Tibial artery (tissue), 4 donors: ENCODE measurements around the gene SLC2A9.
"Not testable (repeated sequence)": the region's sequence is repeated elsewhere in the genome, so short reads cannot be mapped to it uniquely, and the experiment has no call there.

ENCODE experiments used
- DNase-seq, 2 donors: peaks; one replicate each; pipeline ENCODE4 v3.0.0-alpha.2; 2019
- H3K27ac ChIP-seq, 2 donors: fragments of 200-600 bp; sonication (generic) in 1 of 2; 1 replicate in 1 of 2; 2 replicates in 1 of 2; pipeline ENCODE4 v1.5.1; 2018 to 2019; ENCODE audit warnings: mild to moderate bottlenecking in 1 of 2
- H3K27me3 ChIP-seq, 2 donors: fragments of 200-600 bp; sonication (generic) in 1 of 2; one replicate each; pipeline versions ENCODE4 v1.5.1 to v1.6.0; 2016 to 2019
- H3K36me3 ChIP-seq, 3 donors: fragments of 200-600 bp; sonication (generic) in 2 of 3; one replicate each; pipeline ENCODE4 v1.5.1; 2016 to 2019; ENCODE audit warnings: mild to moderate bottlenecking in 2 of 3
- H3K4me1 ChIP-seq, 4 donors: fragments of 200-600 bp; sonication (generic) in 2 of 4; 1 replicate in 3 of 4; 2 replicates in 1 of 4; pipeline ENCODE4 v1.5.1; 2016 to 2019
- H3K4me3 ChIP-seq, 2 donors: fragments of 200-600 bp; sonication (generic) in 1 of 2; 1 replicate in 1 of 2; 2 replicates in 1 of 2; pipeline ENCODE4 v1.5.1; 2018 to 2019; ENCODE audit warnings: mild to moderate bottlenecking in 2 of 2
- H3K9me3 ChIP-seq, 3 donors: fragments of 200-600 bp; sonication (generic) in 1 of 3; one replicate each; pipeline ENCODE4 v1.5.1; 2016 to 2019
- CTCF ChIP-seq, 2 experiments: fragments of 200-600 bp in 1 of 2; fragments of 450-650 bp in 1 of 2; IDR thresholded peaks; one replicate each; pipeline ENCODE4 v1.5.1; 2017 to 2019; ENCODE audit warnings: antibody characterized with exemption in 2 of 2, mild to moderate bottlenecking in 1 of 2, moderate library complexity in 1 of 2
- intact Hi-C: fragments of 100-400 bp; cut with DNase I; formaldehyde crosslinking; loops from one replicate; pipeline ENCODE4 v1.15.0; 2023; ENCODE audit warnings: low total_unique reads

SLC2A9 gene

DNA sequence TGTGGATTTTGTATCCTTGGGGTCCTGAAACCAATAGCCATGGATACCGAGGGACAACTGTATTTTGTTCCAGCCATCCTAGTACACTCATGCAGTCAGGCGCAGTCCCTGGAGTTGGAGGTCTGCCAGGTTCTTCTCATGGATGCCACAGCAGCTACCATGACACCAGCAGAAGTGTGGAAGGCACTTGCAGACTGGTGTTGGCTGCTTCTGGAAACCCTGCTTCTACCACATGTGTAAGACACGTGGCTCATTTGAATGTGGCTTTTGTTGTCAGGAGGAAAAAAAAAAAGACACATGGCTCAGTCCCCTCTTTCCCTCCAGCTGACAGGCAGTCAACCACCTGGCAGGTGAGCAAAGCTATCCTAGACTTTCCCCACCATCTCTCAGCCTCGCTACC, 220.4 kb downstream of the SLC2A9 start:
- no peaks in the 10 kb centered on the region for H3K9me3 ChIP-seq
- intact Hi-C loops = no loop called here
- H3K27ac ChIP-seq = no peak overlapping the region
- no peaks in the 10 kb centered on the region for H3K27me3 ChIP-seq
- no peak for TF ChIP-seq CTCF (IDR thresholded peaks at IDR 0.05)
- H3K4me1 ChIP-seq = no peaks in the 10 kb centered on the region
- H3K4me3 ChIP-seq = no peak overlapping the region
- DNase-seq = no peak
- no peaks in the 10 kb centered on the region for H3K36me3 ChIP-seq

GRCh38 chr4:9796641-9797040, 224.7 kb downstream of the SLC2A9 start:
- H3K4me3 ChIP-seq, H3K9me3 ChIP-seq, H3K4me1 ChIP-seq, H3K27me3 ChIP-seq, DNase-seq, H3K36me3 ChIP-seq, H3K27ac ChIP-seq, intact Hi-C loops: not testable (repeated sequence)

DNA sequence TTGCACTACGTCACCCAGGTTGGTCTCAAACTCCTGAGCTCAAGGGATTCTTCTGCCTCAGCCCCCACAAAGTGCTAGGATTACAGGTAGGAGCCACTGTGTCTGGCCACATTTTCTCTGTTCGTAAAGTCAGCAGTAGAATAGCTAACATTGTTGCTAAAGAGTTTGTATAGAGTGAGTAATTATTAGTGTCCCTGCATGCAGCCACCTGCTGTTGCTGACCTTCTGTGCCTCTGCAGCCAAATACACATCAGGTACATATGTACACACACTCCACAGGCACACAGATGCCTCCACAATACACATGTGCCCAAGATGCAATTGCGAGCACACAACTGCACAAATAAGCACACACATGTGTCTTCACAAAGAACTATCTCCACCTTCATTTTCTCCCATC, 228.9 kb downstream of the SLC2A9 start:
- Histone ChIP-seq H3K9me3 (no peaks in the 10 kb centered on the region), H3K4me3 (no peak overlapping the region), H3K27me3 (no peaks in the 10 kb centered on the region), H3K27ac (no peak overlapping the region), H3K4me1 (no peaks in the 10 kb centered on the region), H3K36me3 (no peaks in the 10 kb centered on the region)
- intact Hi-C loops = no loop called here
- no peak for TF ChIP-seq CTCF (IDR thresholded peaks at IDR 0.05)
- no peak for DNase-seq

GRCh38 chr4:9785891-9786290, 235.4 kb downstream of the SLC2A9 start:
- intact Hi-C loops, H3K4me3 ChIP-seq, H3K36me3 ChIP-seq, H3K9me3 ChIP-seq, DNase-seq, H3K4me1 ChIP-seq, H3K27ac ChIP-seq: not testable (repeated sequence)
- H3K27me3 ChIP-seq = peaks cover 0 to 21% of the 10 kb centered on the region in 2 donors

DNA sequence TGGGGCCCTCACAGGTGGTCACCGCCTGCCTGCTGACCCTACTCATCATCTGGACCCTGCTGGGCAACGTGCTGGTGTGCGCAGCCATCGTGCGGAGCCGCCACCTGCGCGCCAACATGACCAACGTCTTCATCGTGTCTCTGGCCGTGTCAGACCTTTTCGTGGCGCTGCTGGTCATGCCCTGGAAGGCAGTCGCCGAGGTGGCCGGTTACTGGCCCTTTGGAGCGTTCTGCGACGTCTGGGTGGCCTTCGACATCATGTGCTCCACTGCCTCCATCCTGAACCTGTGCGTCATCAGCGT, 239.2 kb downstream of the SLC2A9 start:
- H3K4me1 ChIP-seq = no peaks in the 10 kb centered on the region
- no peak overlapping the region for H3K27ac ChIP-seq
- no peaks in the 10 kb centered on the region for H3K36me3 ChIP-seq
- no peak for TF ChIP-seq CTCF (IDR thresholded peaks at IDR 0.05)
- no peak for DNase-seq
- H3K27me3 ChIP-seq = peaks cover 0 to 34% of the 10 kb centered on the region in 2 donors
- intact Hi-C loops = no loop called here
- H3K4me3 ChIP-seq = no peak overlapping the region
- no peaks in the 10 kb centered on the region for H3K9me3 ChIP-seq

DNA sequence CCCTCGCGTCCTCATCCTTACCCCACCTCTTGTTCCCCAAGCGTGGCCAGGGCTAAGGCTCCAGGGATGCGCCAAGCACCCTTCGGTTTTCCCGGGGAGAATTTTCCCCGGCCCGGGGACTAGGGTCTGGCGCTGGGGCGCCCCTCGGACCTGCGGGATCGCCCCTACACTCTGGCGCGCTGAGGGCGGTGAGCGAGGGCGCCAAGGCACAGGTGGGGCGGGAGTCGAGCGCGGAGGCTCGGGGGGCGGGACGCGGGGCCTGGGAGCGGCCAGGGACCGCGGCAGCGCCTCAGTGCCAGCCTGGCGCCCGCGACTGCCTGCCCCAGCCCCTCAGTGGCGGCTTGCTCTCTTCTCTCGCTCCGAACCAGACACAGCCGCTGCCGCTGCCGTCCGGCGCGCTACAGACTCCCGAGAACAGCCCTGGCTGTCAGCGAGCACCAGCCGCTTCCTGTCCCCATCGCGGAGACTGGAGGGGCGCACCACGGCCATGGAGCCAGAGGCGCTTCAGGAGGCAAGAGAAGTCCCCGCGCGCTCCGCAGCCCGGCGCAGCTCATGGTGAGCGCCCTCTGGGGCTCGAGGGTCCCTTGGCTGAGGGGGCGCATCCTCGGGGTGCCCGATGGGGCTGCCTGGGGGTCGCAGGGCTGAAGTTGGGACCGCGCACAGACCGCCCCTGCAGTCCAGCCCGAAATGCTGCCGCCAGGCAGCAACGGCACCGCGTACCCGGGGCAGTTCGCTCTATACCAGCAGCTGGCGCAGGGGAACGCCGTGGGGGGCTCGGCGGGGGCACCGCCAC, 239.8 kb downstream of the SLC2A9 start, which contains the start of gene DRD5:
Gene DRD5, plus strand, starts transcription at position 292 of the 793 bp plus-strand sequence. Its CDS starts 396 bp downstream, at position 688.
- Histone ChIP-seq H3K36me3 (no peaks in the 10 kb centered on the region), H3K4me3 (no peak within 1 kb of the TSS), H3K9me3 (no peaks in the 10 kb centered on the region), H3K4me1 (no peaks in the 10 kb centered on the region), H3K27ac (no peak within 1 kb of the TSS), H3K27me3 (peaks cover 0 to 34% of the 10 kb centered on the region in 2 donors)
- intact Hi-C loops = no loop called here
- no peak for TF ChIP-seq CTCF (IDR thresholded peaks at IDR 0.05)
- DNase-seq = no peak
